WTC11 (cell line): ENCODE measurements around the gene PDYN. TPM values are rescaled to one million over a fixed set of nuclear protein-coding genes. Genes with fewer than 3 reads are reported as not detected.

Source experiments
- ATAC-seq: fragments of 200-7000 bp; cut with Tn5 transposase; 2 replicates; pipeline ENCODE4 v1.10.0; 2021; ENCODE audit warnings: mild to moderate bottlenecking, moderate library complexity
- CTCF ChIA-PET: fragments of 300-600 bp; sonication (Branson Sonifier 250); formaldehyde crosslinking; loops from one replicate; lab custom pipeline; 2021; ENCODE audit warnings: antibody characterized with exemption; lab: Charles Lee
- POLR2A ChIA-PET: fragments of 350-600 bp; sonication (Branson Sonifier 250); formaldehyde crosslinking; loops from one replicate; lab custom pipeline; 2021; ENCODE audit warnings: antibody characterized with exemption; lab: Charles Lee
- DNase-seq: peaks from one replicate; pipeline ENCODE4 v3.0.0; 2021; ENCODE audit warnings: low spot score
- H3K27ac Mint-ChIP-seq: 2 replicates; pipeline ENCODE4 v1.8.0; 2021; ENCODE audit warnings: mixed read lengths
- H3K27me3 Mint-ChIP-seq: 2 replicates; pipeline ENCODE4 v1.8.0; 2021; ENCODE audit warnings: low read depth, mild to moderate bottlenecking, moderate library complexity, mixed read lengths
- H3K36me3 Mint-ChIP-seq: 2 replicates; pipeline ENCODE4 v1.8.0; 2021; ENCODE audit warnings: mixed read lengths
- H3K4me1 Mint-ChIP-seq: 2 replicates; pipeline ENCODE4 v1.8.0; 2022; ENCODE audit warnings: mixed read lengths
- H3K4me3 Mint-ChIP-seq: 2 replicates; pipeline ENCODE4 v1.8.0; 2021; ENCODE audit warnings: mild to moderate bottlenecking, moderate library complexity, mixed read lengths
- H3K9me3 Mint-ChIP-seq: 2 replicates; pipeline ENCODE4 v1.8.0; 2021; ENCODE audit warnings: mixed read lengths
- CREM ChIP-seq: sonication (generic); formaldehyde crosslinking; IDR thresholded peaks from 2 replicates; pipeline ENCODE4 v1.8.1; 2022; ENCODE audit warnings: mild to moderate bottlenecking, missing genetic modification reagents, moderate library complexity
- ESRRA ChIP-seq: sonication (generic); formaldehyde crosslinking; IDR thresholded peaks from 2 replicates; pipeline ENCODE4 v1.8.1; 2022; ENCODE audit warnings: mild to moderate bottlenecking, missing genetic modification reagents, borderline replicate concordance
- FOXJ3 ChIP-seq: sonication (generic); formaldehyde crosslinking; IDR thresholded peaks from 2 replicates; pipeline ENCODE4 v1.9.0; 2021; ENCODE audit warnings: missing genetic modification reagents, mild to moderate bottlenecking, borderline replicate concordance
- GRHL2 ChIP-seq: fragments of 250-450 bp; sonication (Bioruptor Pico); IDR thresholded peaks from 2 replicates; pipeline ENCODE4 v1.8.0; 2022; ENCODE audit warnings: mild to moderate bottlenecking, moderate library complexity; ENCODE audit not compliant: insufficient replicate concordance, severe bottlenecking
- HMGA2 ChIP-seq: fragments of 250-450 bp; sonication (Bioruptor Pico); IDR thresholded peaks from 2 replicates; pipeline ENCODE4 v1.4.0; 2021; ENCODE audit warnings: mild to moderate bottlenecking, moderate library complexity
- NR1H2 ChIP-seq: sonication (generic); formaldehyde crosslinking; IDR thresholded peaks from 2 replicates; pipeline ENCODE4 v1.9.0; 2021; ENCODE audit warnings: mild to moderate bottlenecking, moderate library complexity, missing genetic modification reagents
- OVOL2 ChIP-seq: fragments of 250-450 bp; sonication (Bioruptor Pico); IDR thresholded peaks from 2 replicates; pipeline ENCODE4 v1.9.0; 2021; ENCODE audit warnings: mild to moderate bottlenecking, borderline replicate concordance
- PRRX2 ChIP-seq: fragments of 250-450 bp; sonication (Bioruptor Pico); IDR thresholded peaks from 2 replicates; pipeline ENCODE4 v1.8.0; 2021; ENCODE audit warnings: mild to moderate bottlenecking
- TEAD1 ChIP-seq: sonication (generic); formaldehyde crosslinking; IDR thresholded peaks from 2 replicates; pipeline ENCODE4 v1.8.0; 2022; ENCODE audit warnings: mild to moderate bottlenecking, missing genetic modification reagents
- USF1 ChIP-seq: sonication (generic); formaldehyde crosslinking; IDR thresholded peaks from 2 replicates; pipeline ENCODE4 v1.8.0; 2022; ENCODE audit warnings: mild to moderate bottlenecking, missing genetic modification reagents
- ZMAT4 ChIP-seq: fragments of 250-450 bp; sonication (Bioruptor Pico); IDR thresholded peaks from 2 replicates; pipeline ENCODE4 v1.9.0; 2021; ENCODE audit warnings: mild to moderate bottlenecking
- ZNF281 ChIP-seq: sonication (generic); formaldehyde crosslinking; IDR thresholded peaks from 2 replicates; pipeline ENCODE4 v1.8.0; 2023; ENCODE audit warnings: mild to moderate bottlenecking, missing genetic modification reagents
- ZNF423 ChIP-seq: fragments of 250-450 bp; sonication (Bioruptor Pico); IDR thresholded peaks from 2 replicates; pipeline ENCODE4 v2.1.2; 2022; ENCODE audit warnings: mild to moderate bottlenecking, moderate library complexity
- total RNA-seq: library from RNA; stranded (reverse); gene quantifications from 3 replicates; pipeline ENCODE4 v1.2.3, GENCODE V29; 2021
- TF ChIP-seq, protein P1 (sequence below): fragments of 250-450 bp; sonication (Bioruptor Pico); IDR thresholded peaks from 2 replicates; pipeline ENCODE4 v2.1.2; 2022; ENCODE audit warnings: mild to moderate bottlenecking, moderate library complexity
- TF ChIP-seq, protein P2 (sequence below): fragments of 250-450 bp; sonication (Bioruptor Pico); IDR thresholded peaks from 2 replicates; pipeline ENCODE4 v1.9.0; 2021; ENCODE audit warnings: mild to moderate bottlenecking
- TF ChIP-seq, protein P3 (sequence below): fragments of 250-450 bp; sonication (Bioruptor Pico); IDR thresholded peaks from 2 replicates; pipeline ENCODE4 v1.9.0; 2021; ENCODE audit warnings: mild to moderate bottlenecking, borderline replicate concordance

The PDYN gene
- total RNA-seq, 1 experiment from 2014 or later: 0.28 TPM

DNA sequence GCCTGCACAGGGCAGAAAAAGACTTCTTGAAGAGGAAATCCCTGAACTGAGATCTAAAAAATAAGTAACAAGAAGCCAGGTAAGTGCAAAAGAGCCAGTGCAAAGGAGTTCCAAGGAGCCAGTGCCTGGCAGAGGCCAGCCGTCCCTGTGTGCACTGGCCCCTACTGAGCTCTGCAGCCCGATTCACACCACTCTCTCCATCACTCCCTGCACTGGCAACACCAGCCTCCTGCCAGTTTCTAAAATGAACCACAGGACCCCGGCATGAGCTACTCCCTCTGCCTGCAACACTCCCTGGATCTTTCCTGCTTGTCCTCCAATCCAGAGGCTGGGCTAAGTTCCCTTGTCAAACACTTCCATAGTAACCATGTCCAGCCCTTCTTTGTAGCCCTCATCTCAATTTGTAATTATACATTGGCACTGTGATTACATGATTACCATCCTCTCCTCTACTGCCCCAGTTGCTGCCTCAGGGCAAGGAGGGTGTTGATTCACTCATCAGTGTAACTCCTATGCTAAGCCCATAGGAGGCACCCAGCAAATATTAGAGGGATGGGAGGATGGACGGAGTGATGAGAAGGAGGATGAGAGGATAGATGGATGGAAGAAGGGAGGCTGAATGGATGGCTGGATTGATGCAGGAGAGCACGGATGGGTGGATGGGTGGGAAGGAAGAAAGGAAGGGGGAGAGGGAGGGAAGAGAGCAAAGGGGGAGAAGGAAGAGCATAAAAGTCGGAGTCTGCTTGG lies 49.3 kb downstream of the PDYN start (continued):
- TF ChIP-seq USF1 (CRISPR knock-in tag) (no peak), ZMAT4 (CRISPR knock-in tag) (no peak), ZNF281 (CRISPR knock-in tag) (no peak), ESRRA (no peak), ZNF423 (CRISPR knock-in tag) (no peak)
- TF ChIP-seq, protein P1, sequence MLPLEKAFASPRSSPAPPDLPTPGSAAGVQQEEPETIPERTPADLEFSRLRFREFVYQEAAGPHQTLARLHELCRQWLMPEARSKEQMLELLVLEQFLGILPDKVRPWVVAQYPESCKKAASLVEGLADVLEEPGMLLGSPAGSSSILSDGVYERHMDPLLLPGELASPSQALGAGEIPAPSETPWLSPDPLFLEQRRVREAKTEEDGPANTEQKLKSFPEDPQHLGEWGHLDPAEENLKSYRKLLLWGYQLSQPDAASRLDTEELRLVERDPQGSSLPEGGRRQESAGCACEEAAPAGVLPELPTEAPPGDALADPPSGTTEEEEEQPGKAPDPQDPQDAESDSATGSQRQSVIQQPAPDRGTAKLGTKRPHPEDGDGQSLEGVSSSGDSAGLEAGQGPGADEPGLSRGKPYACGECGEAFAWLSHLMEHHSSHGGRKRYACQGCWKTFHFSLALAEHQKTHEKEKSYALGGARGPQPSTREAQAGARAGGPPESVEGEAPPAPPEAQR (CRISPR knock-in tag): no peak
- TF ChIP-seq, all 79 proteins: peak for 0

DNA sequence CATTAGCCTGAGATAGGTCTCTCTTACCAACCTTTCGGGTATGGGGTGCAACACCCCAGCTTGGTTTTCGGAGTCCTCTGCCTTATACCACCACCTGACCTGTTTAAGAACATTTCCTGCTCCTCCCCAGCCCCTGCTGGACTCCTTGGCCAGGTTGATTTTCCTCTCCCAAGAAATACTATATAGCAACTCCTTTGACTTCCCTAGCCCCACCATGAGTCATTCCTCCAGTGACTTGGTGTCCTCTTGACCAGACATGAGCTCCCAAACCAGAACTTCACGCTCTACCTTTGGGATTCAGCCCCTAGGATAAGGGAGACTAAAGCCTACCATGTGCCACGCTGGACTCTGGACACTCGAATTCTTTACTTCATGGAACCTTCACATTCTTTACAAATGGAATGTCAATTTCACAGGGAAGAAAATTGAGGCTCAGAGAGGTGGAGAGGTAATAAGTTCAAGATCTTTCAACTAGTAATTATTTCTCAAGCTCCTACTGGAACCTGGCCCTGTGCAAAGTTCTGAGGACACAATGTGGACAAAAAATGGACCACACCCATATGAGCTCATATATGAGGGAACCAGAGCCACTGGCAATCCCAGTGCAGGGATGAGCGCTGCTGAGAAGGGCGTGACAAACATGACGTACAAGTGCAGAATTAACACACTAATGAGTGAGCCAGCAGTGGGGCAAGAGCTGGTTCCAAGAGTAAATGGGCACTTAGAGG lies 50.4 kb downstream of the PDYN start:
- peaks cover 36% of the 10 kb centered on the region for H3K27me3 Mint-ChIP-seq
- H3K4me1 Mint-ChIP-seq: peaks cover 36% of the 10 kb centered on the region
- no peaks in the 10 kb centered on the region for H3K9me3 Mint-ChIP-seq
- CTCF ChIA-PET: interaction anchor here (1.6 kb wide), 1 partner anchor 229 kb away, joined by 4 read pairs; no protein-coding TSS in a partner anchor
- DNase-seq (no peak), ATAC-seq (no peak)
- no peak overlapping the region for H3K4me3 Mint-ChIP-seq
- H3K27ac Mint-ChIP-seq: no peak overlapping the region
- H3K36me3 Mint-ChIP-seq: no peaks in the 10 kb centered on the region; the same call in 1 of the 2 replicates
- POLR2A ChIA-PET: interaction anchor here (0.6 kb wide), 1 partner anchor 518 kb away, joined by 3 read pairs; no protein-coding TSS in a partner anchor
- TF ChIP-seq NR1H2 (no peak), GRHL2 (CRISPR knock-in tag) (no peak), HMGA2 (CRISPR knock-in tag) (no peak), CREM (CRISPR knock-in tag) (no peak), OVOL2 (no peak), PRRX2 (CRISPR knock-in tag) (no peak), FOXJ3 (CRISPR knock-in tag) (no peak), TEAD1 (CRISPR knock-in tag) (no peak)
- TF ChIP-seq, protein P2, sequence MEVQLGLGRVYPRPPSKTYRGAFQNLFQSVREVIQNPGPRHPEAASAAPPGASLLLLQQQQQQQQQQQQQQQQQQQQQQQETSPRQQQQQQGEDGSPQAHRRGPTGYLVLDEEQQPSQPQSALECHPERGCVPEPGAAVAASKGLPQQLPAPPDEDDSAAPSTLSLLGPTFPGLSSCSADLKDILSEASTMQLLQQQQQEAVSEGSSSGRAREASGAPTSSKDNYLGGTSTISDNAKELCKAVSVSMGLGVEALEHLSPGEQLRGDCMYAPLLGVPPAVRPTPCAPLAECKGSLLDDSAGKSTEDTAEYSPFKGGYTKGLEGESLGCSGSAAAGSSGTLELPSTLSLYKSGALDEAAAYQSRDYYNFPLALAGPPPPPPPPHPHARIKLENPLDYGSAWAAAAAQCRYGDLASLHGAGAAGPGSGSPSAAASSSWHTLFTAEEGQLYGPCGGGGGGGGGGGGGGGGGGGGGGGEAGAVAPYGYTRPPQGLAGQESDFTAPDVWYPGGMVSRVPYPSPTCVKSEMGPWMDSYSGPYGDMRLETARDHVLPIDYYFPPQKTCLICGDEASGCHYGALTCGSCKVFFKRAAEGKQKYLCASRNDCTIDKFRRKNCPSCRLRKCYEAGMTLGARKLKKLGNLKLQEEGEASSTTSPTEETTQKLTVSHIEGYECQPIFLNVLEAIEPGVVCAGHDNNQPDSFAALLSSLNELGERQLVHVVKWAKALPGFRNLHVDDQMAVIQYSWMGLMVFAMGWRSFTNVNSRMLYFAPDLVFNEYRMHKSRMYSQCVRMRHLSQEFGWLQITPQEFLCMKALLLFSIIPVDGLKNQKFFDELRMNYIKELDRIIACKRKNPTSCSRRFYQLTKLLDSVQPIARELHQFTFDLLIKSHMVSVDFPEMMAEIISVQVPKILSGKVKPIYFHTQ (CRISPR knock-in tag): no peak
- TF ChIP-seq, protein P3, sequence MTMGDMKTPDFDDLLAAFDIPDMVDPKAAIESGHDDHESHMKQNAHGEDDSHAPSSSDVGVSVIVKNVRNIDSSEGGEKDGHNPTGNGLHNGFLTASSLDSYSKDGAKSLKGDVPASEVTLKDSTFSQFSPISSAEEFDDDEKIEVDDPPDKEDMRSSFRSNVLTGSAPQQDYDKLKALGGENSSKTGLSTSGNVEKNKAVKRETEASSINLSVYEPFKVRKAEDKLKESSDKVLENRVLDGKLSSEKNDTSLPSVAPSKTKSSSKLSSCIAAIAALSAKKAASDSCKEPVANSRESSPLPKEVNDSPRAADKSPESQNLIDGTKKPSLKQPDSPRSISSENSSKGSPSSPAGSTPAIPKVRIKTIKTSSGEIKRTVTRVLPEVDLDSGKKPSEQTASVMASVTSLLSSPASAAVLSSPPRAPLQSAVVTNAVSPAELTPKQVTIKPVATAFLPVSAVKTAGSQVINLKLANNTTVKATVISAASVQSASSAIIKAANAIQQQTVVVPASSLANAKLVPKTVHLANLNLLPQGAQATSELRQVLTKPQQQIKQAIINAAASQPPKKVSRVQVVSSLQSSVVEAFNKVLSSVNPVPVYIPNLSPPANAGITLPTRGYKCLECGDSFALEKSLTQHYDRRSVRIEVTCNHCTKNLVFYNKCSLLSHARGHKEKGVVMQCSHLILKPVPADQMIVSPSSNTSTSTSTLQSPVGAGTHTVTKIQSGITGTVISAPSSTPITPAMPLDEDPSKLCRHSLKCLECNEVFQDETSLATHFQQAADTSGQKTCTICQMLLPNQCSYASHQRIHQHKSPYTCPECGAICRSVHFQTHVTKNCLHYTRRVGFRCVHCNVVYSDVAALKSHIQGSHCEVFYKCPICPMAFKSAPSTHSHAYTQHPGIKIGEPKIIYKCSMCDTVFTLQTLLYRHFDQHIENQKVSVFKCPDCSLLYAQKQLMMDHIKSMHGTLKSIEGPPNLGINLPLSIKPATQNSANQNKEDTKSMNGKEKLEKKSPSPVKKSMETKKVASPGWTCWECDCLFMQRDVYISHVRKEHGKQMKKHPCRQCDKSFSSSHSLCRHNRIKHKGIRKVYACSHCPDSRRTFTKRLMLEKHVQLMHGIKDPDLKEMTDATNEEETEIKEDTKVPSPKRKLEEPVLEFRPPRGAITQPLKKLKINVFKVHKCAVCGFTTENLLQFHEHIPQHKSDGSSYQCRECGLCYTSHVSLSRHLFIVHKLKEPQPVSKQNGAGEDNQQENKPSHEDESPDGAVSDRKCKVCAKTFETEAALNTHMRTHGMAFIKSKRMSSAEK: no peak
- TF ChIP-seq, protein P1 (CRISPR knock-in tag): no peak
